Measurements from ENCODE around the gene PTBP3. TPM values are rescaled to one million over a fixed set of nuclear protein-coding genes. Genes with fewer than 3 reads are reported as not detected.
"Not testable (repeated sequence)": the region's sequence is repeated elsewhere in the genome, so short reads cannot be mapped to it uniquely, and the experiment has no call there.

The PTBP3 gene
- polyA plus RNA-seq, 10 donors = 12.4 to 23.3 (median 19.2) TPM

GRCh38 chr9:112325127-112325526 lies 8.3 kb downstream of the PTBP3 start:
- no peak for DNase-seq

- no peak for DNase-seq
Measured at GRCh38 chr9:112323378-112323854, 10.0 kb downstream of the PTBP3 start.

- DNase-seq = no peak
Measured at GRCh38 chr9:112322701-112323377, 10.6 kb downstream of the PTBP3 start.

GRCh38 chr9:112316258-112316943 lies 17.0 kb downstream of the PTBP3 start:
- DNase-seq = no peak

GRCh38 chr9:112315331-112316257 lies 17.8 kb downstream of the PTBP3 start:
- no peak for DNase-seq

GRCh38 chr9:112312139-112312538 lies 21.3 kb downstream of the PTBP3 start:
- no peak for DNase-seq

- DNase-seq = no peak
Measured at GRCh38 chr9:112311497-112311896, 21.9 kb downstream of the PTBP3 start.

GRCh38 chr9:112310826-112311225 lies 22.6 kb downstream of the PTBP3 start:
- DNase-seq = no peak

- peak in 2 of 3 donors; percentile 16 to 51 for DNase-seq
Measured at GRCh38 chr9:112308588-112308987, 24.8 kb downstream of the PTBP3 start.

GRCh38 chr9:112301420-112301819 lies 32.0 kb downstream of the PTBP3 start:
- DNase-seq = no peak

GRCh38 chr9:112299514-112299913 lies 33.9 kb downstream of the PTBP3 start:
- DNase-seq = no peak

- DNase-seq = no peak
Measured at GRCh38 chr9:112296929-112297328, 36.5 kb downstream of the PTBP3 start.

GRCh38 chr9:112295174-112295573 lies 38.2 kb downstream of the PTBP3 start:
- no peak for DNase-seq

GRCh38 chr9:112288029-112288428 lies 45.4 kb downstream of the PTBP3 start:
- DNase-seq = no peak

- no peak for DNase-seq
Measured at GRCh38 chr9:112286926-112287325, 46.5 kb downstream of the PTBP3 start.

GRCh38 chr9:112285056-112285455 lies 48.4 kb downstream of the PTBP3 start:
- DNase-seq = no peak

- no peak for DNase-seq
Measured at GRCh38 chr9:112283582-112284253, 49.7 kb downstream of the PTBP3 start.

- not testable (repeated sequence) for DNase-seq
Measured at GRCh38 chr9:112282841-112283240, 50.6 kb downstream of the PTBP3 start.

GRCh38 chr9:112280904-112281303 lies 52.5 kb downstream of the PTBP3 start:
- DNase-seq = no peak

- no peak for DNase-seq
Measured at GRCh38 chr9:112279501-112279900, 53.9 kb downstream of the PTBP3 start.

GRCh38 chr9:112278152-112278551 lies 55.3 kb downstream of the PTBP3 start:
- DNase-seq = no peak

GRCh38 chr9:112274600-112274999 lies 58.8 kb downstream of the PTBP3 start:
- no peak for DNase-seq

Data from muscle of back (tissue), 11 donors.